IMR-90 (cell line): ENCODE data around the gene PRKD2.
"Not testable (repeated sequence)": the region's sequence is repeated elsewhere in the genome, so short reads cannot be mapped to it uniquely, and the experiment has no call there.

Experiments used
- MAFK ChIP-seq: IDR thresholded peaks from 2 replicates; pipeline ENCODE4 v1.6.1; 2012; ENCODE audit warnings: low read depth, low read length, improper control_type of control experiment
- POLR2A ChIP-seq: IDR thresholded peaks from 2 replicates; pipeline ENCODE4 v1.6.1; 2012; ENCODE audit warnings: mild to moderate bottlenecking, low read depth, low read length
- TF ChIP-seq, protein P1 (sequence below): conservative IDR thresholded peaks from 2 replicates; pipeline ENCODE4 v1.5.1; 2012; ENCODE audit warnings: mild to moderate bottlenecking, low read depth, low read length, improper control_type of control experiment

GRCh38 chr19:46760897-46761296 is 44.0 kb upstream of the PRKD2 start:
- TF ChIP-seq, protein P1, sequence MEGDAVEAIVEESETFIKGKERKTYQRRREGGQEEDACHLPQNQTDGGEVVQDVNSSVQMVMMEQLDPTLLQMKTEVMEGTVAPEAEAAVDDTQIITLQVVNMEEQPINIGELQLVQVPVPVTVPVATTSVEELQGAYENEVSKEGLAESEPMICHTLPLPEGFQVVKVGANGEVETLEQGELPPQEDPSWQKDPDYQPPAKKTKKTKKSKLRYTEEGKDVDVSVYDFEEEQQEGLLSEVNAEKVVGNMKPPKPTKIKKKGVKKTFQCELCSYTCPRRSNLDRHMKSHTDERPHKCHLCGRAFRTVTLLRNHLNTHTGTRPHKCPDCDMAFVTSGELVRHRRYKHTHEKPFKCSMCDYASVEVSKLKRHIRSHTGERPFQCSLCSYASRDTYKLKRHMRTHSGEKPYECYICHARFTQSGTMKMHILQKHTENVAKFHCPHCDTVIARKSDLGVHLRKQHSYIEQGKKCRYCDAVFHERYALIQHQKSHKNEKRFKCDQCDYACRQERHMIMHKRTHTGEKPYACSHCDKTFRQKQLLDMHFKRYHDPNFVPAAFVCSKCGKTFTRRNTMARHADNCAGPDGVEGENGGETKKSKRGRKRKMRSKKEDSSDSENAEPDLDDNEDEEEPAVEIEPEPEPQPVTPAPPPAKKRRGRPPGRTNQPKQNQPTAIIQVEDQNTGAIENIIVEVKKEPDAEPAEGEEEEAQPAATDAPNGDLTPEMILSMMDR, result not testable (repeated sequence)
- not testable (repeated sequence) for TF ChIP-seq MAFK, POLR2A
